ENCODE results near the gene BCL2A1. TPM values are rescaled to one million over a fixed set of nuclear protein-coding genes. Genes with fewer than 3 reads are reported as not detected.
"Not testable (repeated sequence)": the region's sequence is repeated elsewhere in the genome, so short reads cannot be mapped to it uniquely, and the experiment has no call there.

The BCL2A1 gene
- total and polyA plus RNA-seq, 2 donors (not counting 1 experiment from before 2014, with no cell fraction given): 0.31 to 8.9 TPM

DNA sequence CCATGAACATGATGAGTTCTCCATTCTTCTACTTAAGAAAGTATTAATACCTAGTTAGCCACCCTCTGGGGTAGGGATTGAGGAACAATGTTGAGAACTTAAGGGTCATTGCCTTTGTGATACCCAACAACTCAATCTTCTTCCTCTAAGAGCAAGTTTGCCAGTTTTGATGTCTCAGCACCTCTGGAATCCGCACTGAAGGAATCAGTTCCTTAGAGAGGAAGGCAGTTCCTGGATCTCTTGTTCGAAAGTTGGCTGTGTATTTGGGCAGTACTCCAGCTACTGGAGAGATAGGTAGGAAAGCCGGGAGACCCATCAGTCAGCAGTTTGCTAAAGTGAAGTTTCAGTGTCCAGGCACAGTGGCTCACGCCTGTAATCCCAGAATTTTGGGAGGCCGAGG is 38.5 kb downstream of the BCL2A1 start:
- no peaks in the 10 kb centered on the region for H3K36me3 ChIP-seq (ENCODE audit: control insufficient read depth, insufficient read depth, low read length)
- no peak overlapping the region for H2AFZ ChIP-seq (ENCODE audit: low read length)
- peaks cover 11% of the 10 kb centered on the region for H3K27me3 ChIP-seq (ENCODE audit: control insufficient read depth, insufficient read depth, low read length)
- H3K4me2 ChIP-seq (ENCODE audit: extremely low read depth, insufficient read depth, low read length): no peak overlapping the region
- no peaks in the 10 kb centered on the region for H4K20me1 ChIP-seq (ENCODE audit: control insufficient read depth, extremely low read depth, insufficient read depth, low read length)
- TF ChIP-seq, protein P1, sequence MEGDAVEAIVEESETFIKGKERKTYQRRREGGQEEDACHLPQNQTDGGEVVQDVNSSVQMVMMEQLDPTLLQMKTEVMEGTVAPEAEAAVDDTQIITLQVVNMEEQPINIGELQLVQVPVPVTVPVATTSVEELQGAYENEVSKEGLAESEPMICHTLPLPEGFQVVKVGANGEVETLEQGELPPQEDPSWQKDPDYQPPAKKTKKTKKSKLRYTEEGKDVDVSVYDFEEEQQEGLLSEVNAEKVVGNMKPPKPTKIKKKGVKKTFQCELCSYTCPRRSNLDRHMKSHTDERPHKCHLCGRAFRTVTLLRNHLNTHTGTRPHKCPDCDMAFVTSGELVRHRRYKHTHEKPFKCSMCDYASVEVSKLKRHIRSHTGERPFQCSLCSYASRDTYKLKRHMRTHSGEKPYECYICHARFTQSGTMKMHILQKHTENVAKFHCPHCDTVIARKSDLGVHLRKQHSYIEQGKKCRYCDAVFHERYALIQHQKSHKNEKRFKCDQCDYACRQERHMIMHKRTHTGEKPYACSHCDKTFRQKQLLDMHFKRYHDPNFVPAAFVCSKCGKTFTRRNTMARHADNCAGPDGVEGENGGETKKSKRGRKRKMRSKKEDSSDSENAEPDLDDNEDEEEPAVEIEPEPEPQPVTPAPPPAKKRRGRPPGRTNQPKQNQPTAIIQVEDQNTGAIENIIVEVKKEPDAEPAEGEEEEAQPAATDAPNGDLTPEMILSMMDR (conservative IDR thresholded peaks at IDR 0.05 in 1 of 2, IDR thresholded peaks at IDR 0.05 in 1 of 2; ENCODE audit: low read depth in 1 of 2, low read length in 2 of 2): no peak
- TF ChIP-seq EZH2 (IDR thresholded peaks at IDR 0.05; ENCODE audit: low read length, missing control alignments): no peak
- no peaks in the 10 kb centered on the region for H3K4me1 ChIP-seq (ENCODE audit: control insufficient read depth, extremely low read depth, insufficient read depth, low read length)
- no peak overlapping the region for H3K9ac ChIP-seq (ENCODE audit: insufficient read depth, low read length)
- H3K9me3 ChIP-seq (ENCODE audit: control insufficient read depth, insufficient read depth, low read depth, low read length): no peaks in the 10 kb centered on the region
- no peaks in the 10 kb centered on the region for H3K79me2 ChIP-seq (ENCODE audit: control insufficient read depth, insufficient read depth, low read length)
- DNase-seq (ENCODE audit: low read depth in 2 of 2): peak in 1 of 2 donors; percentile 13
- H3K4me3 ChIP-seq (replicated peaks in 1 of 4; ENCODE audit: control extremely low read depth in 1 of 4, insufficient read depth in 1 of 4, low read depth in 3 of 4, low read length in 4 of 4): no peak overlapping the region
- H3K27ac ChIP-seq (ENCODE audit: insufficient read depth, low read length): no peak overlapping the region

DNA sequence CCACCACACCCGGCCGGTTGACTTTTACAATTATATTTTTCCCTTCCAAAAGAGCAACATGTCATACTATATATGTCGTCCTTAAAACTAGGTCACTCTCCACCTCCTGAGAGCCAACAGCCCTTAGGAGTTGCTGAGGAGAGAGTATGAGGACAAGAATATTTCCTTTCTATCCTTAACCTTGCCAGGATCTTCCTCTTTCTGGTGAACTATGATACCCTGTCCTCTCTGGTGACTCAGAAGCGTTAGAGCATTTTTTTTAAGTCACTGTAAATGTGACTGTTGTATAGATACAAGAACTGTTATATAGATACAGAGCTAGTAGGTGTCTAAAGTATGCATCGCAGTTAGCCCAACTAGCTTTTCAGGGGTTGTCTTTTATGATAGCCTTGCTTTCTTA is 40.5 kb downstream of the BCL2A1 start:
- no peaks in the 10 kb centered on the region for H3K79me2 ChIP-seq (ENCODE audit: control insufficient read depth, insufficient read depth, low read length)
- TF ChIP-seq, protein P1 (conservative IDR thresholded peaks at IDR 0.05 in 1 of 2, IDR thresholded peaks at IDR 0.05 in 1 of 2; ENCODE audit: low read depth in 1 of 2, low read length in 2 of 2): no peak
- no peak for TF ChIP-seq EZH2 (IDR thresholded peaks at IDR 0.05; ENCODE audit: low read length, missing control alignments)
- DNase-seq (ENCODE audit: low read depth in 2 of 2): no peak
- H3K4me1 ChIP-seq (ENCODE audit: control insufficient read depth, extremely low read depth, insufficient read depth, low read length): no peaks in the 10 kb centered on the region
- H4K20me1 ChIP-seq (ENCODE audit: control insufficient read depth, extremely low read depth, insufficient read depth, low read length): no peaks in the 10 kb centered on the region
- no peak overlapping the region for H3K9ac ChIP-seq (ENCODE audit: insufficient read depth, low read length)
- no peaks in the 10 kb centered on the region for H3K9me3 ChIP-seq (ENCODE audit: control insufficient read depth, insufficient read depth, low read depth, low read length)
- no peak overlapping the region for H3K4me2 ChIP-seq (ENCODE audit: extremely low read depth, insufficient read depth, low read length)
- H3K36me3 ChIP-seq (ENCODE audit: control insufficient read depth, insufficient read depth, low read length): no peaks in the 10 kb centered on the region
- no peak overlapping the region for H3K27ac ChIP-seq (ENCODE audit: insufficient read depth, low read length)
- H3K4me3 ChIP-seq (replicated peaks in 1 of 4; ENCODE audit: control extremely low read depth in 1 of 4, insufficient read depth in 1 of 4, low read depth in 3 of 4, low read length in 4 of 4): no peak overlapping the region
- H3K27me3 ChIP-seq (ENCODE audit: control insufficient read depth, insufficient read depth, low read length): peaks cover 11% of the 10 kb centered on the region
- no peak overlapping the region for H2AFZ ChIP-seq (ENCODE audit: low read length)

DNA sequence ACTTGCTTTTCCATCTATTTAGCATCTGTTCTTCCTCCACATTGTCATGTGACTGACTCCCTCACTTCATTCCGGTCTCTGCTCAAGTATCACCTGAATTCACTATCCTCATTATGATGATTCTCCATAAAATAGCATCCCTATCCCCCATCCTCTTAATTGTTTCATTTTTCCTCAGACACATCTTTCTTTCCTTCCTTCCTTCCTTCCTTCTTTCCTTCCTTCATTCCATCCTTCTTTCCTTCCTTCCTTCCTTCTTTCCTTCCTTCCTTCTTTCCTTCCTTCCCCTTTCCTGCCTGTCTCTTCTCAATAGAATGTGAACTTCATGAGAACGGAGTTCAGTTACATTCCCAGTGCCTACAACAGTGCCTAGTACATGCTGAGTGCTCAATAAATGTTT is 41.6 kb downstream of the BCL2A1 start:
- no peaks in the 10 kb centered on the region for H3K4me1 ChIP-seq (ENCODE audit: control insufficient read depth, extremely low read depth, insufficient read depth, low read length)
- H3K27ac ChIP-seq (ENCODE audit: insufficient read depth, low read length): no peak overlapping the region
- peaks cover 11% of the 10 kb centered on the region for H3K27me3 ChIP-seq (ENCODE audit: control insufficient read depth, insufficient read depth, low read length)
- TF ChIP-seq EZH2 (IDR thresholded peaks at IDR 0.05; ENCODE audit: low read length, missing control alignments): no peak
- TF ChIP-seq, protein P1 (conservative IDR thresholded peaks at IDR 0.05 in 1 of 2, IDR thresholded peaks at IDR 0.05 in 1 of 2; ENCODE audit: low read depth in 1 of 2, low read length in 2 of 2): no peak
- H3K9ac ChIP-seq (ENCODE audit: insufficient read depth, low read length): no peak overlapping the region
- no peak overlapping the region for H3K4me3 ChIP-seq (replicated peaks in 1 of 4; ENCODE audit: control extremely low read depth in 1 of 4, insufficient read depth in 1 of 4, low read depth in 3 of 4, low read length in 4 of 4)
- no peak for DNase-seq (ENCODE audit: low read depth in 2 of 2)
- no peak overlapping the region for H2AFZ ChIP-seq (ENCODE audit: low read length)
- no peaks in the 10 kb centered on the region for H4K20me1 ChIP-seq (ENCODE audit: control insufficient read depth, extremely low read depth, insufficient read depth, low read length)
- H3K79me2 ChIP-seq (ENCODE audit: control insufficient read depth, insufficient read depth, low read length): no peaks in the 10 kb centered on the region
- no peaks in the 10 kb centered on the region for H3K36me3 ChIP-seq (ENCODE audit: control insufficient read depth, insufficient read depth, low read length)
- no peaks in the 10 kb centered on the region for H3K9me3 ChIP-seq (ENCODE audit: control insufficient read depth, insufficient read depth, low read depth, low read length)
- no peak overlapping the region for H3K4me2 ChIP-seq (ENCODE audit: extremely low read depth, insufficient read depth, low read length)

DNA sequence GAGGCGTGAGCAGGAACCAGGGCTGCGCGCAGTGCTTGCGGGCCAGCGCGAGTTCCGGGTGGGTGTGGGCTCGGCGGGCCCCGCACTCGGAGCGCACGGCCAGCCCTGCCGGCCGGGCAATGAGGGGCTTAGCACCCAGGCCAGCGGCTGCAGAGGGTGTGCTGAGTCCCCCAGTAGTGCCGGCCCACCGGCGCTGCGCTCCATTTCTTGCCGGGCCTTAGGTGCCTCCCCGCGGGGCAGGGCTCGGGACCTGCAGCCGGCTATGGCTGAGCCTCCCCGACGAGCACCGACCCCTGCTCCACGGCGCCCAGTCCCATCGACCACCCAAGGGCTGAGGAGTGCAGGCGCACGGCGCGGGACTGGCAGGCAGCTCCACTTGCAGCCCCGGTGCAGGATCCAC is 44.9 kb downstream of the BCL2A1 start:
- not testable (repeated sequence) for H3K4me2 ChIP-seq (ENCODE audit: extremely low read depth, insufficient read depth, low read length); H3K27me3 ChIP-seq (ENCODE audit: control insufficient read depth, insufficient read depth, low read length); H3K4me1 ChIP-seq (ENCODE audit: control insufficient read depth, extremely low read depth, insufficient read depth, low read length); DNase-seq (ENCODE audit: low read depth in 2 of 2); H3K4me3 ChIP-seq (replicated peaks in 1 of 4; ENCODE audit: control extremely low read depth in 1 of 4, insufficient read depth in 1 of 4, low read depth in 3 of 4, low read length in 4 of 4); H2AFZ ChIP-seq (ENCODE audit: low read length); H3K9ac ChIP-seq (ENCODE audit: insufficient read depth, low read length); H3K9me3 ChIP-seq (ENCODE audit: control insufficient read depth, insufficient read depth, low read depth, low read length); H3K36me3 ChIP-seq (ENCODE audit: control insufficient read depth, insufficient read depth, low read length); H3K27ac ChIP-seq (ENCODE audit: insufficient read depth, low read length); H4K20me1 ChIP-seq (ENCODE audit: control insufficient read depth, extremely low read depth, insufficient read depth, low read length)
- H3K79me2 ChIP-seq (ENCODE audit: control insufficient read depth, insufficient read depth, low read length): peaks cover 17% of the 10 kb centered on the region

Measured in fibroblast of lung (primary cell).